HG03039 (cell line): ENCODE measurements around the gene DECR2.
"Not testable (repeated sequence)": the region's sequence is repeated elsewhere in the genome, so short reads cannot be mapped to it uniquely, and the experiment has no call there.

Source experiments
- ATAC-seq: cut with Tn5 transposase; IDR thresholded peaks from one replicate; pipeline ENCODE4 v1.9.1; 2021; ENCODE audit warnings: mild to moderate bottlenecking, moderate library complexity; ENCODE audit not compliant: unreplicated experiment

DECR2 gene

GRCh38 chr16:399340-400019 is 2.2 kb upstream of the DECR2 start:
- no peak for ATAC-seq

- ATAC-seq = no peak
These were observed 1.6 kb upstream of the DECR2 start for GRCh38 chr16:400061-400591.

GRCh38 chr16:404971-405486 is 3.3 kb downstream of the DECR2 start:
- no peak for ATAC-seq

GRCh38 chr16:405548-406506 is 4.1 kb downstream of the DECR2 start:
- ATAC-seq = no peak

- no peak for ATAC-seq
These were observed 5.6 kb downstream of the DECR2 start for GRCh38 chr16:407253-407652.

GRCh38 chr16:410516-411178 is 9.0 kb downstream of the DECR2 start:
- no peak for ATAC-seq

GRCh38 chr16:411576-412265 is 10.0 kb downstream of the DECR2 start:
- no peak for ATAC-seq

GRCh38 chr16:414395-415169 is 12.9 kb downstream of the DECR2 start:
- no peak for ATAC-seq

- ATAC-seq = not testable (repeated sequence)
These were observed 13.4 kb downstream of the DECR2 start for GRCh38 chr16:415170-415498.

GRCh38 chr16:422179-422578 is 20.5 kb downstream of the DECR2 start:
- not testable (repeated sequence) for ATAC-seq

- no peak for ATAC-seq
These were observed 22.4 kb downstream of the DECR2 start for GRCh38 chr16:424033-424622.

GRCh38 chr16:424623-425081 is 23.0 kb downstream of the DECR2 start:
- peak; percentile 16 for ATAC-seq

GRCh38 chr16:425082-425718 is 23.5 kb downstream of the DECR2 start, which contains the start of gene RAB11FIP3:
Gene RAB11FIP3 (plus strand): TSS chr16:425649. CDS start chr16:426007, 358 bp downstream.
- ATAC-seq = peak; percentile 76

GRCh38 chr16:425740-426114 is 24.0 kb downstream of the DECR2 start:
- peak; percentile 30 for ATAC-seq

- no peak for ATAC-seq
These were observed 24.6 kb downstream of the DECR2 start for GRCh38 chr16:426115-426905.

GRCh38 chr16:426906-427249 is 25.2 kb downstream of the DECR2 start:
- no peak for ATAC-seq

- ATAC-seq = no peak
These were observed 25.6 kb downstream of the DECR2 start for GRCh38 chr16:427250-427649.

- ATAC-seq = no peak
These were observed 29.2 kb downstream of the DECR2 start for GRCh38 chr16:430904-431303.
